GF-D8 (cell line): ENCODE data around the gene SPEN.
"Not testable (repeated sequence)": the region's sequence is repeated elsewhere in the genome, so short reads cannot be mapped to it uniquely, and the experiment has no call there.

Experiments used
- DNase-seq: peaks from one replicate; lab custom pipeline; 2025; lab: John Stamatoyannopoulos, UW

SPEN gene

DNA sequence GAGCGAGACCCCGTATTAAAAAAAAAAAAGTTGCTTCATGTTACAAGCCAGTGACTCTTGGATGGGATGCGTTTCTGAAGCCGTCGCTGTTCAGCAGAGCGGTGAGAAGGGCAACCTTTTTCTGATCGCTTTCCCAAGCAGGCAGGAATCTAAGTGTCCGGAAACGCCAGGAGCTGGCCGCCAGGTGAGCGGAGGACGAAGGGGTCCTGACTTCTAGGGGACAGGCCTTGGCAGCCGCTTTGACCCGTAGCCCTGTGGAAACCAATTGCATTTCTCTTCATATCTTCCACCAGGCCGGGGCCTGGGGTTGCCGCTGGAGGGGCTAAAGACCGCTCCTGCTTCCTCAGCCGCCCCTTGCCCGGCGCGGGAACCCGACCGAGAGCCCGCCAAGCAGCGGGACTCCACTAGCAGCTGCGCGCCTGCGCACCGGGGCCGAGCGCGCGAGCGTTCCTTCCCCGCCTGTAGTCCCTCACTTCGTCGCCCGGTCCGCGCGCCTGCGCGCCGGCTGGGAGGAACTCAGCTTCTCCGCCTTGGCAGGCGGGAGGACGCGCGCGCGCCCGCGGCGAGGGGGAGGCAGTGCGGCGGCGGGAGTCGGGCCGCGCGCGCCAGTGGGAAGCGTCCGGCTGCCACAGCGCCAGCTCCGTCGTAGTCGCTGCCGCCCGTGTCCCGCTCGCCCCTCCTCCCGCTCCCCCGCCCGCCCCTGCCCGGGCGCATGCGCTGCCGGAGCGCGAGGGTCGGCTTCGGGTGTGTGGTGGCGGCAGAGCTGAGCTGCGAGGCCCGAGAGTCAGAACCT lies at the start of gene SPEN:
TSS of gene SPEN (plus strand) at position 608 of the 793 bp plus-strand sequence. CDS start 361 bp downstream, outside the sequence.
- peak; percentile 92 for DNase-seq

DNA sequence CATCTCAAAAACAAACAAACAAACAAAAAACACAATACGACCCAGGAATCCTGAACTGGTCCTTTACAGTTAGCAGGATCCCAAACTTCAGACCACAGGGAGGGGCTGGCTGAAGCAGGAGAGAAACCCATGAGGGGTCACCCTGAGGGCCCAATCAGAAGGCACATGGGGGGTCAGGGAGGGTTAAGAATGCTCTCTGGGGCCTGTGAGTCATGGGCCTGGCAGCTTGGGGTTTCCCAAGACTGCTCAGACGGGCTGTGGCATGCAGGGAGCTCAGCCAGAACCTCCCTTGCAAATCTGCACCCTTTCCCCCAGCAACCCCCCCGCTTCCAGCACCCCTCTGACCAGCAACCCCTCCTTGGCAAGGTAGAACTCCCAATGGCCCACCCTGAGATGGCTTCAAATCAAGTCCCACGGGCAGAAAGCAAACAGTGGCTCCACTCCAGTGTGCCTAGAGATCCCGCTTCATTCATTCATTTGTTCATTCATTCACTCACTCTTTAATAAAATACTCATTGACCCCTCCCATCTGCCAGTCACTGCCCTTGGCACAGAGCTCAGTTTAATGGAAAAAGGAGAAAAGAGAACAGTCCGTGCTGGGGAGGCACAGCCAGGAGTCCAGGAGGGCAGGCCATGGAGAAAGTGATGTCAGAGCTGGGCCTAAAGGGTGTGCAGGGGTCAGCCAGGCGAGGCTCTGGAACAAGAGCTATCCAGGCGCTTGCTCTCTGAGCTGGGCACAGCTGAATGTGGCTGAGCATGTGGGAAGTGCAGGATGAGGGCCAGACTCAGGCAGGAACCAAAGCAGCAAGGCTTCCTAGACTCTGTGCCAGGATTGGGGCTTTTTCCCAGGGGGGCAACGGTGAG lies 48.3 kb upstream of the SPEN start:
- DNase-seq: no peak

- no peak for DNase-seq
These were observed 47.3 kb upstream of the SPEN start for GRCh38 chr1:15799928-15800835.

- no peak for DNase-seq
These were observed 45.1 kb upstream of the SPEN start for GRCh38 chr1:15802234-15802965.

DNA sequence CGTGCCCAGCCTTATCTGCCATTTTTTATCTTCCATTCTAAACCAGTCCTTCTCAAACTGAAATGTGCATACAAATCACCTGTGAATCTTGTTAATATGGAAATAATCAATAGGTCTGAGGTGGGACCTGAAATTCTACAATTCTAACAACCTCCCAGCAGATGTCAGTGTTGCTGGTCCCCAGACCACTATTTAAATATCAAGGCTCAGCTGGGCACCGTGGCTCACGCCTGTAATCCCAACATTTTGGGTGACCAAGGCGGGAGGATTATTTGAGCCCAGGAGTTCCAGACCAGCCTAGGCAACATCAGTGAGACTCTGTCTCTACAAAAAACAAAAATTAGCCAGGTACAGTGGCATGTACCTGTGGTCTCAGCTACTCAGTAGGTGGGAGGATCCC lies 44.1 kb upstream of the SPEN start:
- DNase-seq: no peak

GRCh38 chr1:15804060-15804459 lies 43.4 kb upstream of the SPEN start:
- DNase-seq: no peak

GRCh38 chr1:15807121-15807520 lies 40.4 kb upstream of the SPEN start:
- no peak for DNase-seq

DNA sequence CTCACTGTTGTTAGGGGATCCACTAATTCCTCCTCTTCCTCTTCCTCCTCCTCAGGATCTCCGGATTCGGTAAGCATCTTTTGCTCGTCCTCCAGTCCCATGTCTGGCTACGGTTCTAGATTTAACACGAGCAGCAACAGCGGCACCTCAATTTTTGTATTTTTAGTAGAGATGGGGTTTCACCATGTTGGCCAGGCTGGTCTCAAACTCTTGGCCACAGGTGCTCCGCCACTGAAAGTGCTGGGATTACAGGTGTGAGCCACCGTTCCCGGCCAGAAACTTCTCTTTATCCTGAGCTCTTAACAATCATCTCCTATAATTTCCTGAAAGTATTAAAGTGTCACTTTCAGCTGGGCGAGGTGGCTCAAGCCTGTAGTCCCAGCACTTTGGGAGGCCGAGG lies 40.0 kb upstream of the SPEN start, which contains the start of gene UQCRHL:
TSS of gene UQCRHL (minus strand) at position 101 of the 400 bp plus-strand sequence. CDS start at position 101, 0 bp downstream.
- DNase-seq: not testable (repeated sequence)

GRCh38 chr1:15808955-15809354 lies 38.6 kb upstream of the SPEN start:
- no peak for DNase-seq

- no peak for DNase-seq
These were observed 37.4 kb upstream of the SPEN start for GRCh38 chr1:15810073-15810472.

GRCh38 chr1:15816674-15817073 lies 30.8 kb upstream of the SPEN start:
- no peak for DNase-seq

GRCh38 chr1:15820478-15820877 lies 27.0 kb upstream of the SPEN start:
- no peak for DNase-seq

DNA sequence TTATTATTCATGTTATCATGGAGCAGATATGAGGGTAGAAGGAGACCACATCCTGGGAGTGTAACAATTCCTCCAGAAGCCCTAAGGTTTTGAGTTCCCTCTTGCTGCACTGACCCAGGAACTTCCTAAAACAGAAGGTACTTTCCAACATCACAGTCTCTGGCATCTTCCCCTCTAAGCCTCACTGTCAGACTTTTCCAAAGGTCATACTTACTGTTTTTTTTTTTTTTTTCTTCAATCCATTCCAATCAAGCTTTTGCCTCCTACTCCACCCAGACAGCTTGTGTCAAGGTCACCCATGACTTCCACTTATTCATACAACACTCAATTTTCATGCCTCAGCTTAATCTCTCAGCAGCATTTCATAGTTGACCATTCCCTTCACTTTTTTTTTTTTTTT lies 21.7 kb upstream of the SPEN start:
- no peak for DNase-seq

DNA sequence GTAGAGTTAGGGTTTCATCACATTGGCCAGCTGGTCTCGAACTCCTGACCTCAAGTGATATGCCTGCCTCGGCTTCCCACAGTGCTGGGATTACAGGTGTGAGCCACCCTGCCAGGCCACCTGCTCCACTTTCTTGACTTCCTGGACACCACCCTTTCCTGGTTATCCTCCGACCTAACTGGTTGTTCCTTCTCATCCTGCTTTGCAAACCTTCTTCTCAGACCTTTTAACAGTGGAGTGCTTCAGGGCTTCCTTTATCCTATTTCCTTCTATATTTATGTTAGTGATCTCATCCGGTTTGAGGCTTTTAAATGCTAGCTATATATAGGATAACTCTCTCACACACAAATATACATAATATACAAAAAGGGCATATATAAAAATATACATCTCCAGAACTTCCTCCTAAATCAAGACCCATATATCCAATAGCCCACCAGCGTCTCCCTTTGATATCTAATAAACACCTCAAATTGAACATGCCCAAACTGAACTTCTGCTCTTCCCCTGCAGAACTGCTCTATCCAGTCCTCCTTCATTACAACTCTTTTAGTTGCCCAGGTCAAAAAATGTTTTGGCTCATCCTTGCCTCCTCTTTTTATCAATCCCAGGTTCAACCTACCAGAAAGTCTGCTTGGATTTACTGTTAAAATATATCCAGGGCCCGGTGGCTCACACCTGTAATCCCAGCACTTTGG lies 20.5 kb upstream of the SPEN start:
- no peak for DNase-seq

GRCh38 chr1:15827567-15827966 lies 19.9 kb upstream of the SPEN start:
- DNase-seq: not testable (repeated sequence)

- not testable (repeated sequence) for DNase-seq
These were observed 18.6 kb upstream of the SPEN start for GRCh38 chr1:15828931-15829330.

DNA sequence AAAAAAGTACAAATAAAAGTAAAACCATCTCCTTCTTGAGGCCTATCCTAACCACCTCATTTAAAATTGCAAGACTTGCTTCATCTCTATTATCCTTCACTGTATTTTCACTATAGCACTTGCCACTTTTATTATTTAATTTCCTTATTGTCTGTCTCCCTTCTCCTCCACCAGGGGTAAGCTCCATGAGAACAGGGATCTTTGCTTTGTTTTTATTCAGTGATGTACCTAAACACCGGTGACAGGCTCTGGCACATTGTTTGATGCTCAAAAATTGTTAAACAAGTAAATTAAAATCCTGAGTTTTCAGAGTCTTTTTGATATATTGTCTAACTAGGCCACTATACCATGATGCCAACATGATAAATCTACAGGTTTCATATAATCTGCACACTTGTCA lies 17.2 kb upstream of the SPEN start:
- peak; percentile 13 for DNase-seq

- DNase-seq: peak; percentile 68
These were observed 14.3 kb upstream of the SPEN start for GRCh38 chr1:15833069-15833679.

GRCh38 chr1:15833842-15834405 lies 13.6 kb upstream of the SPEN start:
- DNase-seq: no peak
